Left colon (tissue), 2 donors: Measurements from ENCODE around the gene KCTD17. TPM values are rescaled to one million over a fixed set of nuclear protein-coding genes. Genes with fewer than 3 reads are reported as not detected.
A peak's percentile ranks its signal among the peaks of the same experiment; 100 is the strongest.

Source experiments
- ATAC-seq: fragments of 200-7000 bp; cut with Tn5 transposase; one replicate; pipeline ENCODE4 v1.9.1; 2020; ENCODE audit warnings: mild to moderate bottlenecking, moderate library complexity
- DNase-seq, 2 donors: peaks; one replicate each; pipeline ENCODE4 v3.0.0-alpha.2; 2020
- intact Hi-C, 2 donors: fragments of 100-400 bp; cut with DNase I in 1 of 2; cut with micrococcal nuclease in 1 of 2; formaldehyde crosslinking; loops; one replicate each; pipeline versions ENCODE4 v1.11.2 to v1.14.0; 2022; cut with DNase I, micrococcal nuclease
- total RNA-seq, 2 donors: library from RNA; stranded (reverse); fragmentation: NEBNext Ultra II Directional; extraction: Animal tissue kit (Norgen Biotek cat#: 25700); gene quantifications; one replicate each; pipeline ENCODE4 v1.2.1, GENCODE V29; 2021
- donor health status: DM: no; HTN: no; CAD: no.
- donor health status: DM: yes; HTN: yes; CAD: no.

The KCTD17 gene
- total RNA-seq, 2 donors from 2014 or later, result 33.2 to 41.1 TPM

GRCh38 chr22:37032535-37033460, 18.7 kb upstream of the KCTD17 start:
- intact Hi-C loops, result no loop called here
- DNase-seq (peak; percentile 84 to 91), ATAC-seq (peak; percentile 85)

GRCh38 chr22:37033605-37034430, 17.7 kb upstream of the KCTD17 start:
- peak in 1 of 2 donors; percentile 37 for DNase-seq
- intact Hi-C loops, result no loop called here
- ATAC-seq, result peak; percentile 40

- DNase-seq, result no peak
- intact Hi-C loops, result no loop called here
- no peak for ATAC-seq
These were observed 14.7 kb upstream of the KCTD17 start for GRCh38 chr22:37036655-37037377.

GRCh38 chr22:37037669-37038068, 13.9 kb upstream of the KCTD17 start:
- intact Hi-C loops, result no loop called here
- DNase-seq (no peak), ATAC-seq (no peak)

GRCh38 chr22:37039466-37039865, 12.1 kb upstream of the KCTD17 start:
- ATAC-seq, result no peak
- intact Hi-C loops, result no loop called here
- DNase-seq, result no peak

GRCh38 chr22:37043209-37043827, 8.2 kb upstream of the KCTD17 start:
- intact Hi-C loops, result no loop called here
- DNase-seq, result no peak
- ATAC-seq, result peak; percentile 13

- DNase-seq (peak; percentile 88 to 89), ATAC-seq (peak; percentile 85)
- intact Hi-C loops, result no loop called here
These were observed 7.6 kb upstream of the KCTD17 start for GRCh38 chr22:37043828-37044538.

GRCh38 chr22:37044634-37045625, 6.6 kb upstream of the KCTD17 start:
- intact Hi-C loops, result no loop called here
- ATAC-seq, result no peak
- DNase-seq, result no peak

DNA sequence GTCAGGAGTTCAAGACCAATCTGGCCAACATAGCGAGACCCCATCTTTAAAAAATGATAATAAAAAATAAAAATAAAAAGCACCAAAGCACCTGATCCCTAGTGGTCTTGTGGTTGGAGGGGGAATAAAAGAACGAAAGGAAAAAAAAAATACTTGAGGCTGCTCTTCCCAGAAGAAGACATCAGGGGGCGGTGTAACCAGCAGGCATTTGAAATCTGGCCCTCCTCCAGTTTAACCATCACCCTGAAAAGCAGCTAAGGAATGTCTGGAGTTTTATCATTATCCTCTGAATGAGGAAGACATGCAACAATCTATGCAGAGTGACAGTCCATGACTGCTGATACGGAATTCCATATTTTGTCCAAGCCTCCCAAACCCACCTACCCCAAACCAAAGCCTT, 5.6 kb upstream of the KCTD17 start:
- DNase-seq (no peak), ATAC-seq (no peak)
- intact Hi-C loops, result no loop called here

GRCh38 chr22:37046589-37046988, 5.0 kb upstream of the KCTD17 start:
- ATAC-seq (no peak), DNase-seq (no peak)
- intact Hi-C loops, result no loop called here

DNA sequence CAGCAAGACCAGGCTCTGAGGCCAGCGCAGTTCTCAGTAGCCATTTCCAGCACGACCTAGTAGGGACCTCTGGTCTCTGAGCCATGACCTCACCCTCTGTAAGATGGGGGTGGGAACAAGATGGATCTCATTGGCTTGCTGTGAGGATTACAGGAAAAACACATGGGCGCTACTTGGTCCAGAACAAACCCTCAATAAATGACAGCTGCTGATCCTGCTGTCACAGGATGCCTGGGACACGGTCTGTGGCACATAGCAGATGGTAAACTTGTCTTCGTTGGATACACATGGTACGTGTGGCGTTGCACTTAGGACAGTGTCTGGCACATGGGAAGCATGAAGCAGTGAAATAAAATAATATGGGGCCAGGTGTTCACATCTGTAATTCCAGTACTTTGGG, 4.5 kb upstream of the KCTD17 start:
- ATAC-seq (no peak), DNase-seq (no peak)
- intact Hi-C loops, result no loop called here

DNA sequence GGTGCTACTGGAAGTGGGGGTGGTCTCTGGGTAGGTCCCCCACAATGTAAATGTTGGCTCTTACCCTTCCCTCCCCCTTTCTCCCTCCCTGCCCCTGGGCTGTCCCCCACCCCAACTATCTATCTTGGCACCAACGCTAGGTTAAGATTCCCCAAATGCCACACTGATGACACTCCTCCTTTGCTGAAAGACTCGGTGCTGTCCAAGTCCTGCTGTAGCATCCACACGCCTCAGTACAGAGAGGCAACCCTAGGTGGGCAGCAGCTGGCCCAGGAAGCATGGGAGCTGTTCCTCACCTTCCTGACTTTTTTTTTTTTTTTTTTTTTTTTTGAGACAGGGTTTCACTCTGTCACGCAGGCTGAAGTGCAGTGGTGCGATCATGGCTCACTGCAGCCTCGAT, 3.4 kb upstream of the KCTD17 start:
- DNase-seq, result no peak
- intact Hi-C loops, result no loop called here
- ATAC-seq, result no peak

DNA sequence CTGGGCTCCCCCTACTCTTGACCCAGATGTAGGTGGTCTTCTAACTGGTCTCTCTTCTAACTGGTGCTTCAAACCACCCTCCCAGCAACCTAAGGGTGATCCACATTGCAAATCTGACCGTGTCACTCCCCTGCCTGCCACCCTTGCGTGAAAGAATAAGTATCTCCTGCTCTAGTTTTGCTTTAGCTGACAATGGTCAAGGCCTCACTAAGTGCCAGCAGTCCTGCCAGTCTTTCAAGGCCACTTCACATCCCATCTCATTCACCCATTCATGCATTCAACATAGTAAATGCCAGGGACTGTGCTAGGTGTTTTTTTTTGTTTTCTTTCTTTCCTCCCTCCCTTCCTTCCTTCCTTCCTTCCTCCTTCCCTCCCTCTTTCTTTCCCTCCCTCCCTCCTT, 2.3 kb upstream of the KCTD17 start:
- no peak for ATAC-seq
- DNase-seq, result no peak
- intact Hi-C loops, result no loop called here

- ATAC-seq, result no peak
- intact Hi-C loops, result no loop called here
These were observed 629 bp upstream of the KCTD17 start for GRCh38 chr22:37050913-37051312.

DNA sequence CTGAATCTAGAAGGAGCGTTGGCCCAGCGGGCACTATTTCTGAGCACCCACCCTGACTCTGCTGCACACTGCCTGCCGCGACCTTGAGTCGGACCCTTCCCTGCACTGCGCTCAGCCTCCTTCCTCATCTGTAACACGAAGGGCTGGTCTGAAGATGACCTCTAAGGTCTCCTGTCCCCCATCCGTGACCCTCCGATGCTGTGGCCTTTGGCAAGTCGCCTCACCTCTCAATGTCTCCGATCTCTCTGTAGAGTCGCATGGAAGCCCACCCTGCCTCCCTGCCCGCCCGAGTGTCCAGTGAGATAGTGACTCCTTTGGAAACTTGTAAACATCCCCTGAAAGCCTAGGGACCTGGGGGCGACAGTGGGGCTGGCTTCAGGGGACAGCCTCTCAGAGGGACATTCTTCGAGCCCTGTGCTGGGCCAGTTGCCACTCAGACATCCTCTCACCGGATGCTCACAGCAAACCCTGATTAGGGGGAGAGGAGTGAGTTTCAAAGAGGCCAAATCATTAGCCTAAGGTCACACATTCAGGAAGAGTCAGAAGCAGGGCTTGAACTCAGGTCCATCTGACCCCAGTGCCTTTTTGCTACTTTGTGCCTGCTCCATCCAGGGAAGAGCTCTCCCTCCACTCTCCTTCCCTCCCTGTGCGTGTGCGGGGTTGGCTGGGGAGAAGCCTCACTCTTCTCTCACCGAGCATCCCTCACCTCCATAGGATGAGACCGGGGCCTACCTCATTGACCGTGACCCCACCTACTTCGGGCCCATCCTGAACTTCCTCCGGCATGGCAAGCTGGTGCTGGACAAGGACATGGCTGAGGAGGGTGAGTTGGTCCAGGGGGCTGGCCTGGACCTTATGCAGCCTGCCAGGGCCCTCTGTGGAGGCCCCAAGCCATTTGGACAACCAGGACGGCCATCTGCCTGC, 1.1 kb downstream of the KCTD17 start:
- DNase-seq (no peak), ATAC-seq (no peak)
- intact Hi-C loops, result no loop called here

More at GRCh38 chr22:37050913-37051312, 629 bp upstream of the KCTD17 start:
- no peak for DNase-seq
